Endothelial cell of umbilical vein (primary cell): Measurements from ENCODE around the gene ANKLE2. TPM values are rescaled to one million over a fixed set of nuclear protein-coding genes. Genes with fewer than 3 reads are reported as not detected.

Experiments used
- BruUV-seq: library from RNA; stranded (reverse); fragments of 400-500 nt; replicated peaks from 2 replicates; lab custom pipeline; 2021; lab: Mats Ljungman, UMichigan
- CTCF ChIA-PET: fragments of 300-600, 350-600 bp; sonication (Branson Sonifier 250); formaldehyde crosslinking; loops from one replicate; lab custom pipeline; 2021; ENCODE audit warnings: antibody characterized with exemption, inconsistent platforms; lab: Charles Lee
- POLR2A ChIA-PET: fragments of 300-600, 350-600 bp; sonication (Branson Sonifier 250); formaldehyde crosslinking; loops from one replicate; lab custom pipeline; 2021; ENCODE audit warnings: antibody characterized with exemption, inconsistent platforms; lab: Charles Lee
- DNase-seq: peaks from one replicate; pipeline ENCODE4 v3.0.0-alpha.2; 2011; ENCODE audit warnings: low read depth, low spot score
- FAIRE-seq: peaks from 2 replicates; lab custom pipeline; 2011; peaks lifted over from hg19 to GRCh38; lab: Jason Lieb, UNC
- H2AFZ ChIP-seq: 2 replicates; pipeline ENCODE4 v1.6.0; 2012; ENCODE audit warnings: low read depth, low read length, control low read depth, inconsistent platforms
- H3K27ac ChIP-seq: 2 replicates; pipeline ENCODE4 v1.5.1; 2011; ENCODE audit warnings: low read depth, mild to moderate bottlenecking, control low read depth, low read length, moderate library complexity; ENCODE audit not compliant: insufficient read depth
- H3K27me3 ChIP-seq, 2 experiments: 2 replicates each; pipeline versions ENCODE4 v1.6.0 to v1.6.1; 2011; ENCODE audit warnings: low read length in 2 of 2, mixed read lengths in 1 of 2; ENCODE audit not compliant: control insufficient read depth in 2 of 2, insufficient read depth in 2 of 2
- H3K36me3 ChIP-seq, 2 experiments: 2 replicates in 1 of 2; 3 replicates in 1 of 2; pipeline ENCODE4 v1.5.1; 2011; ENCODE audit warnings: low read length in 2 of 2, mild to moderate bottlenecking in 1 of 2, moderate library complexity in 1 of 2; ENCODE audit not compliant: control insufficient read depth in 2 of 2, insufficient read depth in 2 of 2; ENCODE audit errors: extremely low read depth in 1 of 2
- H3K4me1 ChIP-seq: 3 replicates; pipeline ENCODE4 v1.5.1; 2011; ENCODE audit warnings: mild to moderate bottlenecking, low read length; ENCODE audit not compliant: control insufficient read depth, insufficient read depth; ENCODE audit errors: extremely low read depth
- H3K4me2 ChIP-seq: 2 replicates; pipeline ENCODE4 v1.6.1; 2011; ENCODE audit warnings: low read length, control low read depth, mixed read lengths; ENCODE audit not compliant: insufficient read depth
- H3K4me3 ChIP-seq, 3 experiments: fragments of 200-600 bp in 1 of 3; sonication (generic), shearing (Covaris generic) in 1 of 3; replicated peaks in 1 of 3; 2 replicates each; pipeline ENCODE4 v1.5.1; 2011 to 2016; ENCODE audit warnings: control low read depth in 3 of 3, low read length in 3 of 3, mild to moderate bottlenecking in 2 of 3, inconsistent platforms in 1 of 3, low read depth in 1 of 3, moderate library complexity in 1 of 3; ENCODE audit not compliant: insufficient read depth in 1 of 3
- H3K79me2 ChIP-seq: 2 replicates; pipeline ENCODE4 v1.6.0; 2012; ENCODE audit warnings: low read length, inconsistent platforms; ENCODE audit not compliant: control insufficient read depth, insufficient read depth
- H3K9ac ChIP-seq: replicated peaks from 2 replicates; pipeline ENCODE3; 2011; ENCODE audit warnings: low read length, control low read depth; ENCODE audit not compliant: insufficient read depth; ENCODE audit errors: extremely low read depth
- H3K9me1 ChIP-seq: replicated peaks from 3 replicates; pipeline ENCODE4 v1.6.0; 2011; ENCODE audit warnings: mild to moderate bottlenecking, low read length; ENCODE audit not compliant: control insufficient read depth, insufficient read depth; ENCODE audit errors: extremely low read depth
- H3K9me3 ChIP-seq: replicated peaks from 2 replicates; pipeline ENCODE4 v1.5.1; 2012; ENCODE audit warnings: low read length, inconsistent platforms; ENCODE audit not compliant: control insufficient read depth, insufficient read depth
- H4K20me1 ChIP-seq: replicated peaks from 2 replicates; pipeline ENCODE3; 2011; ENCODE audit warnings: mild to moderate bottlenecking, low read length; ENCODE audit not compliant: control insufficient read depth, insufficient read depth; ENCODE audit errors: extremely low read depth
- CTCF ChIP-seq, 2 donors: IDR thresholded peaks; 1 replicate in 1 of 2; 2 replicates in 1 of 2; pipeline ENCODE4 v1.5.1; 2011; ENCODE audit warnings: low read length in 2 of 2, mild to moderate bottlenecking in 2 of 2, moderate library complexity in 2 of 2, control low read depth in 1 of 2, inconsistent platforms in 1 of 2, low read depth in 1 of 2; ENCODE audit not compliant: insufficient read depth in 1 of 2; ENCODE audit errors: extremely low read depth in 1 of 2
- FOS ChIP-seq: IDR thresholded peaks from 2 replicates; pipeline ENCODE4 v1.6.1; 2011; ENCODE audit warnings: mild to moderate bottlenecking, low read length, moderate library complexity, borderline replicate concordance; ENCODE audit not compliant: insufficient read depth
- MAX ChIP-seq: IDR thresholded peaks from 2 replicates; pipeline ENCODE4 v1.6.1; 2011; ENCODE audit not compliant: insufficient read depth, insufficient read length
- POLR2AphosphoS5 ChIP-seq: IDR thresholded peaks from 2 replicates; pipeline ENCODE4 v1.6.1; 2012; ENCODE audit warnings: low read depth, mild to moderate bottlenecking, control low read depth, low read length, moderate library complexity; ENCODE audit not compliant: insufficient read depth
- dilution Hi-C: fragments of 300-500 bp; cut with MboI; formaldehyde crosslinking; loops from one replicate; pipeline ENCODE4 v1.15.0; 2019; ENCODE audit warnings: low sequenced_read_pairs; ENCODE audit not compliant: extremely low pct_ligation_motif_present
- intact Hi-C: fragments of 100-400 bp; cut with micrococcal nuclease; formaldehyde crosslinking; loops from one replicate; pipeline ENCODE4 v1.10.0; 2022
- polyA plus RNA-seq, 4 experiments: library from polyadenylated mRNA; depleted of rRNA in 3 of 4; stranded (reverse) in 3 of 4; unstranded in 1 of 4; fragments of >200 nt; gene quantifications; 2 replicates each; pipeline versions ENCODE4 v1.2.1 to v1.2.3, GENCODE V29; 2011 to 2012; ENCODE audit warnings: missing spikeins in 1 of 4
- total RNA-seq: library from RNA; stranded (reverse); gene quantifications from 2 replicates; pipeline ENCODE4 v1.2.3, GENCODE V29; 2021

Gene ANKLE2
- total and polyA plus RNA-seq, 2 donors (not counting 3 experiments of a cell fraction or from before 2014, with no cell fraction given): 75.8 to 112 TPM

GRCh38 chr12:132702640-132703039 is 59.0 kb downstream of the ANKLE2 start:
- intact Hi-C loops (no loop called here), dilution Hi-C loops (no loop called here)
- H3K27me3 ChIP-seq: no peaks in the 10 kb centered on the region
- H3K79me2 ChIP-seq: no peaks in the 10 kb centered on the region
- H3K9ac ChIP-seq: no peak overlapping the region
- no peaks in the 10 kb centered on the region for H3K4me1 ChIP-seq
- no peaks in the 10 kb centered on the region for H4K20me1 ChIP-seq
- no peak for TF ChIP-seq FOS
- no peak for TF ChIP-seq MAX
- no peak for TF ChIP-seq POLR2AphosphoS5
- no peak for TF ChIP-seq CTCF (IDR thresholded peaks at IDR 0.05; ENCODE audit: extremely low read depth in 1 of 2, insufficient read depth in 1 of 2, low read depth in 1 of 2, low read length in 2 of 2)
- H3K4me2 ChIP-seq: no peak overlapping the region
- POLR2A ChIA-PET: no interaction called here
- BruUV-seq: no TSS peak
- FAIRE-seq: no peak
- CTCF ChIA-PET: no interaction called here
- H3K9me1 ChIP-seq: no peaks in the 10 kb centered on the region
- peaks cover 2 to 15% of the 10 kb centered on the region in 2 experiments for H3K36me3 ChIP-seq
- H3K4me3 ChIP-seq: no peak overlapping the region
- no peak for DNase-seq
- H2AFZ ChIP-seq: no peak overlapping the region
- H3K9me3 ChIP-seq: no peaks in the 10 kb centered on the region
- no peak overlapping the region for H3K27ac ChIP-seq

- no peaks in the 10 kb centered on the region for H3K9me3 ChIP-seq
- no peak overlapping the region for H3K4me3 ChIP-seq
- no peak overlapping the region for H3K4me2 ChIP-seq
- H2AFZ ChIP-seq: no peak overlapping the region
- CTCF ChIA-PET: no interaction called here
- dilution Hi-C loops (no loop called here), intact Hi-C loops (no loop called here)
- no peak overlapping the region for H3K27ac ChIP-seq
- no peaks in the 10 kb centered on the region for H3K9me1 ChIP-seq
- H3K36me3 ChIP-seq: peaks cover 2 to 21% of the 10 kb centered on the region in 2 experiments
- no peaks in the 10 kb centered on the region for H3K27me3 ChIP-seq
- peak; percentile 56 for FAIRE-seq
- H3K79me2 ChIP-seq: no peaks in the 10 kb centered on the region
- no peaks in the 10 kb centered on the region for H4K20me1 ChIP-seq
- no TSS peak for BruUV-seq
- DNase-seq: peak; percentile 20
- TF ChIP-seq MAX: no peak
- TF ChIP-seq CTCF (IDR thresholded peaks at IDR 0.05; ENCODE audit: extremely low read depth in 1 of 2, insufficient read depth in 1 of 2, low read depth in 1 of 2, low read length in 2 of 2): no peak
- POLR2A ChIA-PET: no interaction called here
- H3K9ac ChIP-seq: no peak overlapping the region
- H3K4me1 ChIP-seq: no peaks in the 10 kb centered on the region
These were observed 61.3 kb downstream of the ANKLE2 start for GRCh38 chr12:132700212-132700822.
